ENCODE measurements around the gene DGKI.

Gene DGKI

GRCh38 chr7:137399827-137400823, 446.6 kb downstream of the DGKI start:
- no peaks in the 10 kb centered on the region for H3K27me3 ChIP-seq (ENCODE audit: insufficient read depth, low read depth)
- H3K4me3 ChIP-seq (IDR thresholded peaks at IDR 0.05; ENCODE audit: insufficient read depth, low read depth, low read length) = no peak overlapping the region
- no peak overlapping the region for H3K9ac ChIP-seq
- H3K4me2 ChIP-seq = no peak overlapping the region
- no peaks in the 10 kb centered on the region for H3K79me2 ChIP-seq (ENCODE audit: insufficient read depth, low read depth)
- no peaks in the 10 kb centered on the region for H3K36me3 ChIP-seq (ENCODE audit: insufficient read depth)
- no peak overlapping the region for H3K27ac ChIP-seq
- no peak overlapping the region for H2AFZ ChIP-seq (ENCODE audit: low read depth)
- TF ChIP-seq CTCF (conservative IDR thresholded peaks at IDR 0.05; ENCODE audit: low read depth, low read length) = no peak
- no peaks in the 10 kb centered on the region for H3K4me1 ChIP-seq (ENCODE audit: low read depth, poor library complexity, severe bottlenecking)
- H4K20me1 ChIP-seq (ENCODE audit: insufficient read depth) = no peaks in the 10 kb centered on the region

GRCh38 chr7:137396051-137396450, 450.7 kb downstream of the DGKI start:
- Histone ChIP-seq H3K36me3 (ENCODE audit: insufficient read depth) (no peaks in the 10 kb centered on the region), H3K4me1 (ENCODE audit: low read depth, poor library complexity, severe bottlenecking) (no peaks in the 10 kb centered on the region), H3K4me2 (no peak overlapping the region), H3K27ac (no peak overlapping the region), H4K20me1 (ENCODE audit: insufficient read depth) (no peaks in the 10 kb centered on the region), H3K9ac (no peak overlapping the region), H2AFZ (ENCODE audit: low read depth) (no peak overlapping the region), H3K27me3 (ENCODE audit: insufficient read depth, low read depth) (no peaks in the 10 kb centered on the region), H3K79me2 (ENCODE audit: insufficient read depth, low read depth) (no peaks in the 10 kb centered on the region), H3K4me3 (IDR thresholded peaks at IDR 0.05; ENCODE audit: insufficient read depth, low read depth, low read length) (no peak overlapping the region)
- TF ChIP-seq CTCF (conservative IDR thresholded peaks at IDR 0.05; ENCODE audit: low read depth, low read length) = no peak

- no peaks in the 10 kb centered on the region for H3K27me3 ChIP-seq (ENCODE audit: insufficient read depth, low read depth)
- no peak overlapping the region for H3K27ac ChIP-seq
- no peak overlapping the region for H3K4me3 ChIP-seq (IDR thresholded peaks at IDR 0.05; ENCODE audit: insufficient read depth, low read depth, low read length)
- H3K36me3 ChIP-seq (ENCODE audit: insufficient read depth) = no peaks in the 10 kb centered on the region
- no peaks in the 10 kb centered on the region for H4K20me1 ChIP-seq (ENCODE audit: insufficient read depth)
- H3K9ac ChIP-seq = no peak overlapping the region
- H3K4me1 ChIP-seq (ENCODE audit: low read depth, poor library complexity, severe bottlenecking) = no peaks in the 10 kb centered on the region
- H2AFZ ChIP-seq (ENCODE audit: low read depth) = no peak overlapping the region
- H3K4me2 ChIP-seq = no peak overlapping the region
- TF ChIP-seq CTCF (conservative IDR thresholded peaks at IDR 0.05; ENCODE audit: low read depth, low read length) = no peak
- H3K79me2 ChIP-seq (ENCODE audit: insufficient read depth, low read depth) = no peaks in the 10 kb centered on the region
Observed at GRCh38 chr7:137395420-137395819, 451.4 kb downstream of the DGKI start.

GRCh38 chr7:137393570-137393969, 453.2 kb downstream of the DGKI start:
- no peaks in the 10 kb centered on the region for H3K27me3 ChIP-seq (ENCODE audit: insufficient read depth, low read depth)
- no peaks in the 10 kb centered on the region for H3K4me1 ChIP-seq (ENCODE audit: low read depth, poor library complexity, severe bottlenecking)
- H3K36me3 ChIP-seq (ENCODE audit: insufficient read depth) = no peaks in the 10 kb centered on the region
- no peak overlapping the region for H3K4me2 ChIP-seq
- H3K4me3 ChIP-seq (IDR thresholded peaks at IDR 0.05; ENCODE audit: insufficient read depth, low read depth, low read length) = no peak overlapping the region
- no peak overlapping the region for H2AFZ ChIP-seq (ENCODE audit: low read depth)
- H3K27ac ChIP-seq = no peak overlapping the region
- no peak overlapping the region for H3K9ac ChIP-seq
- no peaks in the 10 kb centered on the region for H4K20me1 ChIP-seq (ENCODE audit: insufficient read depth)
- no peaks in the 10 kb centered on the region for H3K79me2 ChIP-seq (ENCODE audit: insufficient read depth, low read depth)
- no peak for TF ChIP-seq CTCF (conservative IDR thresholded peaks at IDR 0.05; ENCODE audit: low read depth, low read length)

All from KMS-11 (cell line).